Left ventricle myocardium superior (tissue), 1 donor: ENCODE data around the gene NOBOX. TPM values are rescaled to one million over a fixed set of nuclear protein-coding genes. Genes with fewer than 3 reads are reported as not detected.
A peak's percentile ranks its signal among the peaks of the same experiment; 100 is the strongest.
"Not testable (repeated sequence)": the region's sequence is repeated elsewhere in the genome, so short reads cannot be mapped to it uniquely, and the experiment has no call there.

Experiments
- ATAC-seq: fragments of 200-7000 bp; cut with Tn5 transposase; one replicate; pipeline ENCODE4 v1.9.1; 2020; ENCODE audit warnings: mild to moderate bottlenecking, moderate library complexity
- DNase-seq: peaks from one replicate; pipeline ENCODE4 v3.0.0-alpha.2; 2020
- intact Hi-C: fragments of 100-400 bp; cut with micrococcal nuclease; formaldehyde crosslinking; loops from one replicate; pipeline ENCODE4 v1.11.0; 2022
- long read RNA-seq: library from polyadenylated mRNA; unstranded; transcript quantifications from one replicate; pipeline ENCODE4 v2.0.0, GENCODE V29; 2021
- total RNA-seq: library from RNA; stranded (reverse); fragmentation: NEBNext Ultra II Directional; extraction: Animal tissue kit (Norgen Biotek cat#: 25700); gene quantifications from one replicate; pipeline ENCODE4 v1.2.1, GENCODE V29; 2021
- donor health status: DM: no; HTN: yes; CAD: no; lungs with severe emphysema.

NOBOX gene
- not detected for total RNA-seq
- long read RNA-seq, result 0 reads

DNA sequence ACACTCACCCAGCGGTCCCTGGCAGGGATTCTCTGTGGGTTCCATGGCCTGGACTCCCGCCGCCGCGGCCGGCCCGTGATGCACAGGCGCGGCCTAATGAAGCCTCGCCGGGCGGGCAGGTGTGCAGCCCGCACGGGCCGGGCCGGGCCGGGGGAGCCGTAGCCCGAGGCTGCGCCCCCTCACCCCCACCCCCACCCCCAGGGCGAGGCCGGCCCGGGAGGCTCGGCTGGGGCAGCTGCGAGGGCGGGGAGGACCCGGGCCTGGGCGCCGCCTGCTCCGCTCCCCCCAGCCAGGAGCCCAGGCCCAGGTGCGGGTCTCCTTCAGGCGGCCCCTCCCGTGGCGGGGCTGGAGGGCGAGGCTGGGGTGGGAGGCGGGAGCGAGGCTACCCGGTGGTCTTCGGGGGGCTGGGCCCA is at the start of gene NOBOX:
NOBOX (minus strand) TSS at position 45 of the 413 bp plus-strand sequence.
- ATAC-seq (no peak), DNase-seq (no peak)
- intact Hi-C loops, result no loop called here

DNA sequence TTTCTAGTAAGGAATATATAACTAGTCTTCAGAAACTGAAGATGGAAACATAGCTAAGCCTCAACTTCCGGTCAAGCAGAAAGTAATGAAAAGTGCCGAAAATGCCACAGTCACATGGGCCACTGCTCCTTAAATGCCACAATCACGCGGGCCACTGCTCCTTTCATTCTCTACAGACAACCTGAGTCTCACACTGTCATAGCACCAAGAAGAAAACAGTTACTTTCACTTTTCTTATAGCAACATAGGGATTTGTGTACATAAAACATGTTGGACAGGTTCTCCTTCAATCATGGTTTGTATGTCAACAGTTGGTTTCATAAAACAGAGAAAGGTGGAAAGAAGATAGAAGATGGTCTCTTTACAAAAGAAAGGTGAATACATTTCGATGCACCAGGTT is 48.6 kb upstream of the NOBOX start:
- DNase-seq (no peak), ATAC-seq (no peak)
- intact Hi-C loops, result no loop called here

DNA sequence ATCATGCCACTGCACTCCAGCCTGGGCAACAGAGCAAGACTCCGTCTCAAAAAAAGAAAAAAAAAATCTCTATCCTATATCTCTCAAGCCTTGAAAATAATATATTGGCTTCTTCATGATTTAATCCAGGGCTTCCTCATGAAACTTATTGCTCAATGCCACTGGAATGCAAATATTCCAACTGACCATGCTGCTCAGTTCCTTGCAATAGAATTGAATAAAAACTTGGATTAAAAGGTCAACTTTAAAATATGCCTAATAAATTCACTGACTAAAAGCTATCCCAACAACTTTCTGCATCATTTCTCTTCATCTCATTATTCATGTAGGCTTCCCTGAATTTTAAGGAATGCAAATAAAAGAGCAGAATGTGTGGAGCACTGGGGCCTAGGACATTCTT is 42.1 kb upstream of the NOBOX start:
- intact Hi-C loops, result no loop called here
- no peak for ATAC-seq
- DNase-seq, result no peak

DNA sequence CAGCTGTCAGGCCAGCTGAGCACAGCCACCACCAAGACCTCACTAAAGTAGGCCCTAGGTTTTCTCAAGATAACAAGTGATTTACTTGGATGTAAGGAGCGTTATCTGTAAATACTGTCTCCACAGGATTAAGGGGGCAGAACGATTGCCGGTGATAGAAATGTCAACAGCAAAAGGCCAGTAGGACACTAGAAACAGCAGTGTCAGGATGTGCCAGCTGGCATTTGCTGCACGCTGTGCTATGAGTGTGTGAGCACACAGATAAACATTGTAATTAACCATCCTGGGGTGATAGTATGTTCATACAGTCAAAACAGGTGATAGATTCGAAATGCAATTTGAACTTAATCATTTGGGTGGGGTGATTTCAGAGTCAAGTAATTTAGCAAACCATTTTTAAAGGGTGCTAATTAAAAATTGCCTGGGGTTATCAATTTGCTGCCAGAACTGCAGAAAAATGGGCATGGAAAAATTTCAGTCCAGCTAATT is 36.3 kb upstream of the NOBOX start:
- no peak for ATAC-seq
- DNase-seq, result no peak
- intact Hi-C loops, result no loop called here

DNA sequence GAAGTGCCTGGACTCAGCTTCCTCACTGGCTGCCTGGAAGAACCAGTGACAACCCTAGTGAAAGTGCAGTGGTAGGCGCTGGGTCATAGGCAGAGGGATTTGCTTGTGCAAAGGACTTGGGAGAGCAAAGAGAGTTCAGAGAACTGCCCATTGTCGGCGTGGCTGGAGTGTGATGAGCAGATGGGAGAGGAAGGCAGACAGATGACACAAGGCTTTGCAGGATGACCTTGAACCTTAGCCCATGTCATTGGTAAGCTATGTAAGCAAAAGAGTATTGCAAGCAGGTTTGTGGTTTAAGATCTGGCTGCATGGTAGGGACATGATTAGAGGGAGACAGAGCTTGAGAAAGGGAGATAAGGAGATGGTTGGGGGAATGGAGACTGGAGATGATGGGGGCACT is 35.3 kb upstream of the NOBOX start:
- intact Hi-C loops, result no loop called here
- DNase-seq (no peak), ATAC-seq (no peak)

DNA sequence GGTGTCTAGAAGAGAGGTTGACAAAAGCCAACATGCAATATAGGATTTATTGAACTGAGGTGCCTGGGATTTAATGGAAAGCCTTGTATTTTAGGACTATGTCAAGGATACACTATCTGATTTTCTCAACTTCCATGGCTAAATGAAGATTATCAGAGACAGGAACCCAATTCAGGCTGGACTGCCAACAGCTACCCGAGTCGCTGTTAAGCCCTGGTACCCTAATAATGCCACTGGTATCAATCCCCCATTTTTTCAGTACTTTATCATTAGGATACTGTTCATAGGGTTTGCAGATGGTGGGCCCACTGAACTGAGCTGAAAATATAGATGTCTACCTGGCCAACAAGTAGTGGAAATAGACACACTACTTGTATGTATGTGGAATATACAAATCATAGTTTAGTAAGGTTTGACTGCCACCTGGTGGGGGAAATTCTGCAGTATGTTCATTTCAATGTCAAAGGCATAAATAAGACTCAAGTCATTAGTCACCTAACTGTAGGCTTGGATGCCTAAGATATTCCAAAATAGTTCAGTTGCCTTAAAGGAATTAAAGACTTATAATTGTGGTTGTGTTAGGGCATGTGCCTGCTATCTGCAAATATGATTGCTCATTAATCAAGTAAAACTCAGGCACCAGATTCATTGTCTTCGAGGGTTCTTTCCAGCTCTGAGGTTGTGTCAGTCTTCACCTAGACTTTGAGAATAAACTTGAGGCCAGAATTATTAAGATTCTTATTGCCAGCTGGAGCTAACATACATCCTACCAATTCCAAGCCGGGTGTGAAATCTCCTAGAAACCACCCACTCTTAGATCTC is 34.1 kb upstream of the NOBOX start:
- intact Hi-C loops, result no loop called here
- peak; percentile 40 for ATAC-seq
- DNase-seq, result no peak

DNA sequence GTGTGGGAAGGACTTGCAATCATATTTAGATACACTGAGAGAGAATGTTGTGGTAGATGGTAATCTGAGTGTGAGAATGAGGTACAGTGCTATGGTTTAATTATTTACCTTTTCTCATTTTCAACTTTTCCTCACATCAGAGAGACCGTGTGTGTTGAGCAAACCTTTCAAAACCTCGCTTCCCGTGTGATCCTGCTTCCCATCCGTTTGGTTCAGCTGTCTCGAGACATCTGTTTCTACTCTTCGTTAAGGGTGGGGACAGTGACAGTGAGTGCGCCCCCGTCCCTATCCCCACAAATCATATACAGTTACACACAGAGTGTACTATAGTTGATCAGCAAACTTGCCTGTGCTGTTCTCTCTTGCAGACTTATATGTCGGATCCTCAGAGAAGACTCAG is 33.0 kb upstream of the NOBOX start:
- ATAC-seq, result no peak
- no peak for DNase-seq
- intact Hi-C loops, result no loop called here

DNA sequence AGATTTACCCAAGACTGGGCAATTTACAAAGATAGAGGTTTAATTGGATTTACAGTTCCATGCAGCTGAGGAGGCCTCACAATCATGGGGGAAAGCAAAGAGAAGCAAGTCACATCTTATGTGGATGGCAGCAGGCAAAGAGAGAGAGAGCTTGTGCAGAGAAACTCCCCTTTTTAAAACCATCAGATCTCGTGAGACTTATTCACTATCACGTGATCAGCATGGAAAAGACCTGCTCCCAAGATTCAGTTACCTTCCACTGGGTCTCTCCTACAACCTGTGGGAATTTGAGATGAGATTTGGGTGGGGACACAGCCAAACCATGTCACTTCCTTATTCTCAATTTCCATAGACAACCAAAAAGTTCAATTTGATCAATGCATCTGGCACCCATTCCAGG is 24.9 kb upstream of the NOBOX start:
- ATAC-seq, result no peak
- DNase-seq, result no peak
- intact Hi-C loops, result no loop called here

DNA sequence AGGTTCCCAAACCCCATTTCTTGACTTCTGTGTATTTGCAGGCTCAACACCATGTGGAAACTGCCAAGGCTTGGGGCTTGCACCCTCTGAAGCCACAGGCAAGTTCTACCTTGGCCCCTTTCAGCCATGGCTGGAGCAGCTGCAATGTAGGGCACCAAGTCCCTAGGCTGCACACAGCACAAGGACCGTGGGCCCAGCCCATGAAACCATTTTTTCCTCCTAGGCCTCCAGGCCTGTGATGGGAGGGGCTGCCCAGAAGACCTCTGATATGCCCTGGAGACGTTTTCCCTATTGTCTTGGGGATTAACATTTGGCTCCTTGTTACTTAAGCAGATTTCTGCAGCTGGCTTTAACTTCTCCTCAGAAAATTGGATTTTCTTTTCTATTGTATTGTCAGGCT is 24.0 kb upstream of the NOBOX start:
- intact Hi-C loops, ATAC-seq: not testable (repeated sequence)

DNA sequence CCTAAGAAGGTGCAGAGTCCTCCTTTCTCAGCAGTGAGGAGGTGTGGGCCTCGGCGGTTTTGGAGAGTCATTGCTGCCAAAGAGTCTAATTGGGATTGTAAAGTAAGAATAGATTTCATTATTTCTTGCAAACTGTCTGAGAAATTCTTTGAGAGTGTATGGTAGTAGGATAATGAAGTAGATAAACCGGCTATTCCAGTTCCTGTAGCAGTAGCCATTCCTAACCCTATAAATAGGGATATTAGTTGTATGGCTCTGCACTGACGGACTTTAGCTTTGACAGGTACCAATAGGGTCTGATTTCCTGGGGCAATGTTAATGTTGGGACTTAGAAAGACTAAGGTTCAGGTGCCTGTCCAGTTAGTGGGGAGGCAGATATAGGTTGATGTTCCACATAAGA is 15.4 kb upstream of the NOBOX start:
- intact Hi-C loops, ATAC-seq, DNase-seq: not testable (repeated sequence)

More for the DNA sequence above, 24.0 kb upstream of the NOBOX start:
- not testable (repeated sequence) for DNase-seq

DNA sequence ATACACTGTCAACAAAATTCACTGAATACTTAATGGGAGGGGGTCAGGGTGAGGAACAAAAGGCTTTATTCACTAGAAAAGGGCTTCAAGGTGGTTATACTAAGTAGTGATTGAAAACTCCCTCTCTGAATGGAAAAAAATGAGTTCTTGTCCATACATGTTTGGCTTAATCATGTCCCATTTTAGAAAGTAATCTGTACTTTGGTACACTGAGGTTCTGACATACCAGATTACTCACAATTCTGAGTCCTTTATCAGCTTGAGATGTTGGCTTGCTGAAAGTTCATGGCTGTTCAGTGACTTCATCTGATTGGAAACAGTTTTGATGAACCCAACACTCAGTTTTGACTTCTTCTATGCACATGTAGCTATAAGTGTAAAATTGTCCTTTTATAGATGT is 12.8 kb upstream of the NOBOX start:
- ATAC-seq (no peak), DNase-seq (no peak)
- intact Hi-C loops, result no loop called here

DNA sequence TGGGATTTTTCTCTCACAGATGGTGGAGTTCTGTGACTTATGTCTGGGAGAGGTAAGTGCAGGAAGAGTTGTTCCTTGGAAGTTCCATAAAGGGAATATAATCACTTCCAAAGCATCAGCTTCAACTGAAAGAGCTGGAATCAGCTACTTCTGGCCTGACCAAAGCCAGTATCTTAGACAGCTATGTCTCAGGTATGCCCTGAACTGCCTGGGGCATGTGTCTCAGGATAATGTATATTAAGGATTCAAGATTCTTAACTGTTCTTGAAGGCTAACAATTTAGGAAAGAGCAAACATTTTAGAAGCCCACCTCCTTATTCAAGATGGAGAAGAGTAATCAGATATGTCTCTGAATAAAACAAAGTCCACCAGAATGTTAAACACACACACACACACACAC is 12.4 kb upstream of the NOBOX start:
- ATAC-seq (no peak), DNase-seq (no peak)
- intact Hi-C loops, result no loop called here

DNA sequence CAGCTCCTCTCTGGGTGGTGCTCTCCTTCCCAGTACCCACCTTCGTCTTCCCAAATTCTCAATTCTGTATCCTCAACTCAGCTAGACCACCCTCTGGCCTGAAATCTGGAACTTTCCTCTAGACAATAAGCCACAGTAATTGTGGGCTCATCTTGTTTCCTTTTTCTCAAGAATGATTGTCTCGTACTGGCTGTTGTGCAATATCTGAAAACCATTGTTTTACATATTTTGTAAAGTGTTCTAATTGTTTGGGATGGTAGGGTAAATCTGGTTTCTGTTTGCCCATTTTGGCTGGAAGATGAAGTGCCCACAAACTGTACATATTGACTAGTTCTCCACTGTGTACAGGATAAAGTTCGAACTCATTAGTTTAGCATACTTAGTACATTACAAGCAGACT is 11.3 kb upstream of the NOBOX start:
- intact Hi-C loops, result no loop called here
- ATAC-seq (no peak), DNase-seq (no peak)

DNA sequence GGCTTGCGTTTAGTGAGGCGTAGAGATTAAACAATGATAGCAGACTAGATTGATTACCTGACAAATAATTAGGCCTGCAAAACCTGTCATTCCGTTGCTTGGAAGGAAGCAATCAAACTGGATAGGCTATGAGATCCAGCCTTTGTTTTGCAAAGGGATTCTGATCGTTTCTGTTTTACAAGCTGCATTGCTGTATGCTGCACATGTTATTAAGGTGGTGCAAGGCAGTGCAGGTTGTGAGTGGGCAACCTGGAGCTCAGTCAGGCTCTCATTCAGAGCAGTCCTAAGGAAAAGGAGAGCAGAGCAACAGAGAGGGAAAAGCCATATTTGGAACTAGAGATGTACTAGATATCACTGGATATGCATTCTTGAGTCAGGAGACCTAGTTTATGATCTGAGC is 6.9 kb upstream of the NOBOX start:
- ATAC-seq (no peak), DNase-seq (no peak)
- intact Hi-C loops, result no loop called here

DNA sequence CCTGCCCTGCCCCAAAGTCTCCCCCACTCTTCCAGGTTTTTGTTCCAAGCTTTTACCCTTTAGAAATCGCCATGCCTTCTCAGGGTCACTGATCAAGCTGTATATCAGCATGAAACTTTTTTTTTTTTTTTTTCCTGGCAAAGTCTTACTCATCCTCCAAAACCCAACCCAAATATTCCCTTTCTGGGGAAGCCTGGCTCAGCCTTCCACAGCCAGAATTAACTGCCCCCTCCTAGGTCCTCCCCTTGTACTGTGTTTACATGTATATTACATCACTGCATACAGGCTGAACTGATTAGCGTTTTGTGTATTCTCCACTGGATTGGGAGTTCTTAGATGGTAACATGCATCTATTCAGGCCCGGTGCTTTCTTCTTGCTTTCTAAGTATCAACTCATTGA is 4.6 kb upstream of the NOBOX start:
- intact Hi-C loops, result no loop called here
- no peak for ATAC-seq
- no peak for DNase-seq

DNA sequence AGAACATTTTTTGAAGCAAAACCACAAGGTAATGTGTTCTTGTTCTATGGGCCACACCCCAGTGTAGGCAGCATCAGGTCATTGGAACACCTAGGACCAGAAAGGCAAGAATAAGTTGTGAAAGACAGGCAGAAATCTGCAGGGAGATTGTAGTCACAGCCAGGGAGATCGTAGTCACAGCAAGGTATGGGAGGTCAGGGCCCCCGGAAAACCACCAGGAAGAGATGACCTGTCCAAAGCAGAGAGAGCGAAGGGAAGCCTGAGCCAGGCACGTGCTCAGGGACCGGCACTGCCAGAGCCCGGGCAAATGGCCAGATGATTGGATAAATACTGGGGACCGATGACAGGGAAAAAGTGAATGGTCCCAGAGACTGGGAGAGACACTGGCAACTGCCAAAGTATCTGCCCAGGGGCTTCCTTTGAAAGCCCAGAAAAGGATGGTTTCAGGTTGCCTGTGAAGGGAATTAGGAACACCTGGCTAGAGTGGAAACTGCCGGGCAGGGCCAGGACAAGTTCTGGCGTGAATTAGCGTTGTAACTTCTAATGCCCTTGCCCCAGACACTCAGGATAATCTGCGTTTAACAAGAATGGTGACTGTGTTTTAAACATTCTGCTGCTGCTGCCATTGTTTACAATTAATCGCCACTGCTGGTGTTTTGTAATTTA is 3.9 kb upstream of the NOBOX start:
- no peak for ATAC-seq
- no peak for DNase-seq
- intact Hi-C loops, result no loop called here

DNA sequence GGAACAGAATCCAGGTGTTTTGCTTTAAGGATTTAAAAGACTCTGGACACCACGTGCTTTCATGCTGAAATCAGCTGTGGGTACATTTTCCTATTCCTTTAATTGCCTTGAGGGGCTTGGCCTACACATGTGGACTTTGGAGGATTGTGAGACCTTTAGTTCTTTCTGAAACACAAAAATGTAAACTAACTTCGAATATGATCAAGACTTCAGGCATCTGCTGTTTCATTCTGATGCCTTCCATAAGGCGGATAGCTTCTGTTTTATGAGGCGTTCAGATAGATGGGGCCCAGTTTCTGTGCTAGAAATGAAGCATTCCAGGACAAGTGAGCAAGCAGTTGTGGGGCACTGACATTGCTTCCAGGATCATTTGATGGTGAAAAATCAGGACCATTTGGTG is 1.5 kb upstream of the NOBOX start:
- intact Hi-C loops, result no loop called here
- ATAC-seq, result no peak
- no peak for DNase-seq

DNA sequence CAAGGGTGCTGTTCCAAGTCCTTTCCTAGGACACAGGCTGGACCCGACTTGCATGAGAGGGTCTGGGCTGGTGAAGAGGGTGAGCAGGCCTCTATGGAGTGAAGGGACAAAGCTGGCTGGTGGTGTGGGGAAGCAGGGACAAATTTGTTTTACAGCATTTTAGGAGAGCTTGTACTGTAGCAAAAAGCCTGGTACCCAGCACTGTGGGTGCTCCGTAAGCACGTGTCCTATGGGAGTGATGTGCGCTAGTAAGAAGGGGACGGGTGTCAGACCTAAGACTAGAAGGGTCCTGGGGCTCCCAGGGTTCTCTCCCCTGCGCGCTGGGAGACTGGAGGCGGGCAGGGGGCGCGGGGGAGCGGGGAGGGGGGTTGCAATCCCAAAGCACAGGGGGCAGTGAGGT is 391 bp downstream of the NOBOX start:
- DNase-seq (no peak), ATAC-seq (no peak)
- intact Hi-C loops, result no loop called here

DNA sequence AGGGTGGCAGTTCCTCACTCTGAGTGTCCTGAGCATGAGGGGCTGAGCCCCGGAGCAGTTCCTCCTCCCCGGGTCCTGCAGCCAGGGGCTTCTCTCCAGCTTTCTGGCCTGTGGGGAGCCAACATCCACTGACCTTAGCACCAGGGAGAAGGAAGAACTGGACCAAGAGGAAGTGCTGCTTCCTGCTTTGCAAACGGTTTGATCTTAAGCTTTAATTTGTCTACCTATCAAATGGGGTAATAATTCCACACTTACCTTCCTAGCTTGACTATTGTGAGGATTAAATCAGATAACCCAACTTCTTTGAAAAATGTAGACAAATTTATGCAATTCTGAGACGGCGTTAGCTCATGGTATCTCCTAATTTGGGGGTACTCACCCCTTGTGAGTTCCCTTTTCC is 2.0 kb downstream of the NOBOX start:
- ATAC-seq (no peak), DNase-seq (no peak)
- intact Hi-C loops, result no loop called here

DNA sequence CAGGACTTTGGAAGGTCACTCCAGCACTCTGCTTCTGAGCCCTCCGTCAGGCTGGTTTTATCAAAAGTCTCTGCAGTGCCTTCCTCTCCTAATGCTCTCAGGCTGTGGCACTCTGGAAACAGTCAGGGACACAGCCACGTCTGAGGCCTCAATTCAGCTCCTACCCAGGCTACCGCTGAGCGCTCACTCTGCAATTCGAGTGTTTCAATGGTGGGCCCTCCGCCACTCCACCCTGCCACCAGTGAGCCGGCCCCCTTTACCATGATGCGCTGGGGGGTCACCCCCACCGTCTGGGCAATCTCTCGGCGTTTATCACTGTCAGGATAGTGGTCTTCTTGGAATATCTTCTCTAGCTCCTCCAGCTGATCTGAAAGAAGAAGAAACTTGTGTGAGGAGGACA is 3.5 kb downstream of the NOBOX start:
- no peak for ATAC-seq
- intact Hi-C loops, result no loop called here
- no peak for DNase-seq

DNA sequence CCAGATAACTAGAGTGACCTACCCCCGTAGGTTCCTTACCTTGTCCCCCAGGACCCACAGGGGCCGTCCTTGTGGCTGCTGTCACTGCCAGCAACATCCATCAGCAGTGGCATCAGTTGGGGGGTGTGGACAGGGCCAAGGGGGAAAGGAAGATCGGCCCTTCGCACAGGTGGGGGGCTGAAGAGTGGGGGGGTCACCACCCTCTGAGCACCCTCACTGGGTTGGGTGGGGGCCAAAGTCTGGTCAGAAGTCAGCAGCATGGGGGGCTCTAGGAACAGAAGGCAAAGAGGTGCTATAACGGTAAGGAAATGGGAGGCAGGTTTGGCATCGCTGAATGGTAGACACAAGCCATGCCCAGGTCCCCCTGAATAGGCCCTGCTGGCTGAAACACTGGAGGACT is 4.6 kb downstream of the NOBOX start:
- no peak for ATAC-seq
- DNase-seq, result no peak
- intact Hi-C loops, result no loop called here
